Suprapubic skin (tissue), 3 donors: ENCODE data around the gene CLDN14.

ENCODE experiments used
- POLR2AphosphoS5 ChIP-seq, 3 donors: sonication (generic); formaldehyde crosslinking; IDR thresholded peaks; one replicate each; pipeline ENCODE4 v1.6.1; 2017; ENCODE audit warnings: antibody characterized with exemption in 3 of 3
- TF ChIP-seq, protein P1 (sequence below), 2 donors: fragments of 200-600 bp in 1 of 2; fragments of 450-650 bp in 1 of 2; sonication (generic) in 1 of 2; IDR thresholded peaks; one replicate each; pipeline ENCODE4 v1.5.1; 2016 to 2019; ENCODE audit warnings: antibody characterized with exemption in 2 of 2, mild to moderate bottlenecking in 1 of 2, moderate library complexity in 1 of 2

DNA sequence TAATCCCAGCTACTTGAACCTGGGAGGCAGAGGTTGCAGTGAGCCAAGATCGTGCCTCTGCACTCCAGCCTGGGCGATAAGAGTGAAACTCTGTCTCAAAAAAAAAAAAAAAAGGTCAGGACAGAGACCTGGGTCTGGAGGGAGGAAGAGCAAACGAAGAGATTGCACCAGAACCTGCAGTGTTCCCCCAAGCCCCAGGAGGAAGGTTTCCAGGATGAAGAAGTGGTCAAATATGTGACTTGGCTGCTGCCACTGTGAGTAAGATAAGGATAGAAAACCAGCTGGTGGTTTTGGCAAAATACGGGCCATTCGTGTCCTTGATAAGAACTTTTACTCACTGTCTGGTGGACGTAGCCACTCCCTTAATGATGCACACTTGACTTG is 42.2 kb downstream of the CLDN14 start:
- TF ChIP-seq, protein P1, sequence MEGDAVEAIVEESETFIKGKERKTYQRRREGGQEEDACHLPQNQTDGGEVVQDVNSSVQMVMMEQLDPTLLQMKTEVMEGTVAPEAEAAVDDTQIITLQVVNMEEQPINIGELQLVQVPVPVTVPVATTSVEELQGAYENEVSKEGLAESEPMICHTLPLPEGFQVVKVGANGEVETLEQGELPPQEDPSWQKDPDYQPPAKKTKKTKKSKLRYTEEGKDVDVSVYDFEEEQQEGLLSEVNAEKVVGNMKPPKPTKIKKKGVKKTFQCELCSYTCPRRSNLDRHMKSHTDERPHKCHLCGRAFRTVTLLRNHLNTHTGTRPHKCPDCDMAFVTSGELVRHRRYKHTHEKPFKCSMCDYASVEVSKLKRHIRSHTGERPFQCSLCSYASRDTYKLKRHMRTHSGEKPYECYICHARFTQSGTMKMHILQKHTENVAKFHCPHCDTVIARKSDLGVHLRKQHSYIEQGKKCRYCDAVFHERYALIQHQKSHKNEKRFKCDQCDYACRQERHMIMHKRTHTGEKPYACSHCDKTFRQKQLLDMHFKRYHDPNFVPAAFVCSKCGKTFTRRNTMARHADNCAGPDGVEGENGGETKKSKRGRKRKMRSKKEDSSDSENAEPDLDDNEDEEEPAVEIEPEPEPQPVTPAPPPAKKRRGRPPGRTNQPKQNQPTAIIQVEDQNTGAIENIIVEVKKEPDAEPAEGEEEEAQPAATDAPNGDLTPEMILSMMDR (IDR thresholded peaks at IDR 0.05): no peak
- no peak for TF ChIP-seq POLR2AphosphoS5 (IDR thresholded peaks at IDR 0.05)
